Measurements from ENCODE around the gene NDUFA1.
"Not testable (repeated sequence)": the region's sequence is repeated elsewhere in the genome, so short reads cannot be mapped to it uniquely, and the experiment has no call there.

Gene NDUFA1

GRCh38 chrX:119916310-119916709 is 44.7 kb downstream of the NDUFA1 start:
- DNase-seq, result no peak

GRCh38 chrX:119917877-119918276 is 46.2 kb downstream of the NDUFA1 start:
- no peak for DNase-seq

- DNase-seq, result no peak
Observed at GRCh38 chrX:119919835-119920585, 48.4 kb downstream of the NDUFA1 start.

GRCh38 chrX:119922391-119922790 is 50.8 kb downstream of the NDUFA1 start:
- DNase-seq, result not testable (repeated sequence)

Measured in NCI-H774 (cell line).